Hepatocyte (in vitro differentiated cells): ENCODE measurements around the gene ATCAY.

Experiments
- EZH2 ChIP-seq: fragments of 200-600 bp; sonication (generic); IDR thresholded peaks from 2 replicates; pipeline ENCODE4 v1.6.1; 2016; ENCODE audit warnings: antibody characterized with exemption, mild to moderate bottlenecking, borderline replicate concordance
- EZH2phosphoT487 ChIP-seq: fragments of 200-600 bp; sonication (generic); IDR thresholded peaks from one replicate; pipeline ENCODE4 v1.6.1; 2018; ENCODE audit warnings: antibody characterized with exemption, mild to moderate bottlenecking, low read depth, moderate library complexity; ENCODE audit not compliant: unreplicated experiment, severe bottlenecking
- TF ChIP-seq, protein P1 (sequence below): fragments of 200-600 bp; sonication (generic); IDR thresholded peaks from 2 replicates; pipeline ENCODE4 v1.5.1; 2016; ENCODE audit warnings: antibody characterized with exemption, mild to moderate bottlenecking; ENCODE audit not compliant: poor library complexity

DNA sequence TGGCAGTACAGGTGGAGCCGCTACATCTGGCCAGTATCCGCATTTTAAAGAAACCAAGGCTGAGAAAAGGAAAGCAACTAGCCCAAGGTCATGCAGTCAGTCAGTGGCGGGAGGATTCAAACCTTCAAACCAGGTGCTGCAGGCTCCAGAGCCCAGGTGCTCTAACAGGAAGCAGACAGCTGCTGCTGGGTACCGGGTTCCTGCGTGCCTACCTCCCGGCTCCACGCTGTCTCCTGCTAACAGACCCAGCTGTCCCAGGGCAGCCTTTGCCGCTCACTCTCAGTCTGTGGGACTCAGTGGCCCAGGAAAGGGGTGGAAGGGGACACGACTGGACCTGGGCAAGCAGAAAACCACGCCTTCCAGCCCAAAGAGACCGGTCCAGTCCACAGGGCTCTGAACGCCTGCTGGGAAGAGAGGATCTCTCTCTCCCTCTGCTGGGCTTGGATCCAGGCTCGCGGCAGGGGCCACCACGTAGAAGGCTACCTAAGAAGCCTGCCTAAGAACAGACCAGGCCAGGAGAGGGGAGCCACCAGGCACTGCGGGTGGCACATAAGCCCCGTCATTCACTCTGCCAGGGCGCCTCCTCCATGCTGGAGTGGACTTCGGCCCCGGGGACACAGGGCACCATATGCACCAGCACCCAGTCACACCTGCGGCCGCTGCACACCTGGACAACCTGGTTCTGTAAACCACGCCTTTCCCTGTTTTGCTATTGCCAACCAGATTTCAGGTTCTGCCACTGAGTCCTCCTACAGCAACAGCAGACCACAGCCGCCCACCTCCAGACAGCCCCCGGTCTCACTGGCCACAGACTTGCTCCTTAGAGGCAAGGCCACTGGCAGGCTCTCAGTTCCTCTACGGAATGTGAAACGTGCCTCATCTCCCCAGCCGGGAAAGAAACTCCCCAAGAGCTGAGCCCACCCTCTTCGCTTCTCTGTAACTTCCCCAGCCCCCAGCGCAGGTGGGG is 85.8 kb downstream of the ATCAY start:
- TF ChIP-seq, protein P1, sequence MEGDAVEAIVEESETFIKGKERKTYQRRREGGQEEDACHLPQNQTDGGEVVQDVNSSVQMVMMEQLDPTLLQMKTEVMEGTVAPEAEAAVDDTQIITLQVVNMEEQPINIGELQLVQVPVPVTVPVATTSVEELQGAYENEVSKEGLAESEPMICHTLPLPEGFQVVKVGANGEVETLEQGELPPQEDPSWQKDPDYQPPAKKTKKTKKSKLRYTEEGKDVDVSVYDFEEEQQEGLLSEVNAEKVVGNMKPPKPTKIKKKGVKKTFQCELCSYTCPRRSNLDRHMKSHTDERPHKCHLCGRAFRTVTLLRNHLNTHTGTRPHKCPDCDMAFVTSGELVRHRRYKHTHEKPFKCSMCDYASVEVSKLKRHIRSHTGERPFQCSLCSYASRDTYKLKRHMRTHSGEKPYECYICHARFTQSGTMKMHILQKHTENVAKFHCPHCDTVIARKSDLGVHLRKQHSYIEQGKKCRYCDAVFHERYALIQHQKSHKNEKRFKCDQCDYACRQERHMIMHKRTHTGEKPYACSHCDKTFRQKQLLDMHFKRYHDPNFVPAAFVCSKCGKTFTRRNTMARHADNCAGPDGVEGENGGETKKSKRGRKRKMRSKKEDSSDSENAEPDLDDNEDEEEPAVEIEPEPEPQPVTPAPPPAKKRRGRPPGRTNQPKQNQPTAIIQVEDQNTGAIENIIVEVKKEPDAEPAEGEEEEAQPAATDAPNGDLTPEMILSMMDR: no peak
- no peak for TF ChIP-seq EZH2
- TF ChIP-seq EZH2phosphoT487: no peak
